Measurements from ENCODE around the gene PEAK1. TPM values are rescaled to one million over a fixed set of nuclear protein-coding genes. Genes with fewer than 3 reads are reported as not detected.

PEAK1 gene
- total RNA-seq, 1 donor from 2014 or later: 289 TPM

DNA sequence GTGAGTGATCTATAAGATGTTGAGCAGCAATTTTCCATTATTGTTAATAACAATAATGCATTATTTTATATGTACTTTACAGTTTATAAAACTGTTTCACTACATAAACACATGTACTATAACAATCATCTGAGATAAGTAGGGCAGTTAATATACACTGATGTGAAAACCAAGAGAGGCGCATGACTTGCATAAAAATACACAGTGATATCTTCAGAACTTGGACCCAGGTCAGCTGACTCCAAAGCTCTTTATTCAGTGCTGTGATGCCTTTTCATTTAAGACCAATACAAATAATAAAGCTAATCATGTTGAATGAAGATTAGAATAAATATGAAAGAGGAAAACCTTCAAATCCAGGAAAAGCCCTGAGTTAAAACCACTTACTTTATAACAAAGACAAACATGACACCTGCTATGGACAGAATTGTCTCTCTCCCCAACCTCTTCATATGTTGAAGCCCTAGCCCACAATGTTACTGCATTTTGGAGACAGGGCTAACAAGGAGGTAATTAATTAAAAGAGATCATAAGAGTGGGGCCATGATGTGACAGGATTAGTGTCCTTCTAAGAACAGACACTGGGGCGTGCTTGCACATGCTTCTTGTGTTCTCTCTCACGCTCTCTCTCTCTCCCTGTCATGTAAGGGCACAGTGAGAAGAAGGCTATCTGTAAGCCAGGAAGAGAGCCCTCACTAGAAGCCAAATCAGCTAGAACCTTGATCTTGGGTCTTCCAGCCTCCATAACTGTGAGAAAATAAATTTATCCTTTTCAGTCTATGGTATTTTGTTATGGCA lies 293.2 kb downstream of the PEAK1 start:
- Mint-ChIP-seq H3K4me3 (ENCODE audit: unreplicated experiment) (no peak overlapping the region), H3K36me3 (ENCODE audit: low read depth, unreplicated experiment) (peaks cover 22% of the 10 kb centered on the region)
- TF ChIP-seq, protein P1, sequence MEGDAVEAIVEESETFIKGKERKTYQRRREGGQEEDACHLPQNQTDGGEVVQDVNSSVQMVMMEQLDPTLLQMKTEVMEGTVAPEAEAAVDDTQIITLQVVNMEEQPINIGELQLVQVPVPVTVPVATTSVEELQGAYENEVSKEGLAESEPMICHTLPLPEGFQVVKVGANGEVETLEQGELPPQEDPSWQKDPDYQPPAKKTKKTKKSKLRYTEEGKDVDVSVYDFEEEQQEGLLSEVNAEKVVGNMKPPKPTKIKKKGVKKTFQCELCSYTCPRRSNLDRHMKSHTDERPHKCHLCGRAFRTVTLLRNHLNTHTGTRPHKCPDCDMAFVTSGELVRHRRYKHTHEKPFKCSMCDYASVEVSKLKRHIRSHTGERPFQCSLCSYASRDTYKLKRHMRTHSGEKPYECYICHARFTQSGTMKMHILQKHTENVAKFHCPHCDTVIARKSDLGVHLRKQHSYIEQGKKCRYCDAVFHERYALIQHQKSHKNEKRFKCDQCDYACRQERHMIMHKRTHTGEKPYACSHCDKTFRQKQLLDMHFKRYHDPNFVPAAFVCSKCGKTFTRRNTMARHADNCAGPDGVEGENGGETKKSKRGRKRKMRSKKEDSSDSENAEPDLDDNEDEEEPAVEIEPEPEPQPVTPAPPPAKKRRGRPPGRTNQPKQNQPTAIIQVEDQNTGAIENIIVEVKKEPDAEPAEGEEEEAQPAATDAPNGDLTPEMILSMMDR (IDR thresholded peaks at IDR 0.05; ENCODE audit: unreplicated experiment): no peak

DNA sequence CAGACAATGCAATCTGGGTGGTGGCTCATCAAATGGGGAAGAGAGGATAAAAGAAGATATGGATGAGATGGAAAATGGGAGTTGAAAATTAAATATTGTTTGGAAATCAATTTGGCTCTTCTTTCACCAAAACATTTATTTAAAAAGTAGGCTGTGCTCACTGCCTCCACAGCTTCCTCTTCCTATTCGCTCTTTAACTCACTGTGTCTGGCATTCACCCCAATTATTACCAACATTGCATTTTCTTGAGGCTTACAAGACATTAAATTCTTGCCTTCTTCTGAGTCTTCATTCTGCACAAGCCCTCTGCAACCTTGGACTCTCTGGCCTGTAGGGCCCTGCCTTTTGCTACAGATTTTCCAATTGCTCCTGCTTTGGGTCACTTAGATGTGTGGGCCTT lies 296.1 kb downstream of the PEAK1 start:
- Mint-ChIP-seq H3K4me3 (ENCODE audit: unreplicated experiment) (no peak overlapping the region), H3K9me3 (ENCODE audit: unreplicated experiment) (no peaks in the 10 kb centered on the region), H3K27me3 (ENCODE audit: unreplicated experiment) (peaks cover 1% of the 10 kb centered on the region), H3K4me1 (ENCODE audit: unreplicated experiment) (peaks cover 21% of the 10 kb centered on the region), H3K36me3 (ENCODE audit: low read depth, unreplicated experiment) (peaks cover 14% of the 10 kb centered on the region), H3K27ac (ENCODE audit: unreplicated experiment) (no peak overlapping the region)
- TF ChIP-seq, protein P1 (IDR thresholded peaks at IDR 0.05; ENCODE audit: unreplicated experiment): no peak
- no peak for DNase-seq (ENCODE audit: low spot score)

More for the DNA sequence above, 293.2 kb downstream of the PEAK1 start:
- DNase-seq (ENCODE audit: low spot score): no peak
- Mint-ChIP-seq H3K4me1 (ENCODE audit: unreplicated experiment) (peaks cover 7% of the 10 kb centered on the region), H3K9me3 (ENCODE audit: unreplicated experiment) (no peaks in the 10 kb centered on the region), H3K27ac (ENCODE audit: unreplicated experiment) (peak overlapping the region; percentile 33), H3K27me3 (ENCODE audit: unreplicated experiment) (peaks cover 1% of the 10 kb centered on the region)

DNA sequence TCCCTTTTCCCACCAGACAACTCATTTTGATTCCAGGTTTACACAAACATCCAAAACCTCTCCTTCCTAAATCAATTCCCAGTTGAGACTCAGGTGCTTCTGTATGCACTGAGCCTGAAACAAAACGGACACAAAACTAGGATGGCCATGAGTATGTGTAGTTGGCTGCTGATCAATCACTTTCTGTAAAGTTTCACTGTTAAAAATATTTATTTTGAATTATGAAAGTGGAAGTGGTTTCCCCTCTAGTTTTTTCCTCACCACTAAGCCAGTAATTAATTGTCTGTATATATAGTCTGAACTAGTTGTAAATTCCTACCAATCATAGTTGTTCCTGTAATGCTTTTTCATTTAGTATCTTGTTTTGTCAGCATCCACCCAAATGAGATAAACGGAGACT lies 297.3 kb downstream of the PEAK1 start:
- no peak for DNase-seq (ENCODE audit: low spot score)
- TF ChIP-seq, protein P1 (IDR thresholded peaks at IDR 0.05; ENCODE audit: unreplicated experiment): no peak
- H3K4me1 Mint-ChIP-seq (ENCODE audit: unreplicated experiment): peaks cover 23% of the 10 kb centered on the region
- H3K9me3 Mint-ChIP-seq (ENCODE audit: unreplicated experiment): no peaks in the 10 kb centered on the region
- peaks cover 9% of the 10 kb centered on the region for H3K36me3 Mint-ChIP-seq (ENCODE audit: low read depth, unreplicated experiment)
- peaks cover 1% of the 10 kb centered on the region for H3K27me3 Mint-ChIP-seq (ENCODE audit: unreplicated experiment)
- H3K27ac Mint-ChIP-seq (ENCODE audit: unreplicated experiment): peak overlapping the region; percentile 2
- H3K4me3 Mint-ChIP-seq (ENCODE audit: unreplicated experiment): no peak overlapping the region

DNA sequence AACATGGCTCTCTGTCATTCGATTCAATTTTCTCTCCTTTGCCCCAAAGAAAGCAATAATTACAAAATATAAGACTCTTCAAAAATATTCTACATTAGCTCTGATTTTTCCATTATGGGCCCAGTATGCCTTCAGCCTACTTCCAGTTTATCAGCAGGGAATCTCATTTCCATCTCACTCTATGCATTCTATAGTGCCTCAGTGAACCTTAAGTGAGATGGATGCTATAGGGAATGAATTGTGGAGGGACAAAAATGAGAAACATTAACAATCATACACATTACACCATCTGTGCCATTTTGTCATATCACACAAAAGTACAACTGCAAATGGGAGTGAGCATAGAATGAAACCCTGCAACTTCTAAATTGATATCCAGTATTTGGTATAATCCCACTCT lies 298.3 kb downstream of the PEAK1 start:
- no peak for DNase-seq (ENCODE audit: low spot score)
- Mint-ChIP-seq H3K36me3 (ENCODE audit: low read depth, unreplicated experiment) (peaks cover 6% of the 10 kb centered on the region), H3K4me3 (ENCODE audit: unreplicated experiment) (no peak overlapping the region), H3K27me3 (ENCODE audit: unreplicated experiment) (peaks cover 1% of the 10 kb centered on the region), H3K27ac (ENCODE audit: unreplicated experiment) (no peak overlapping the region), H3K9me3 (ENCODE audit: unreplicated experiment) (no peaks in the 10 kb centered on the region), H3K4me1 (ENCODE audit: unreplicated experiment) (peaks cover 23% of the 10 kb centered on the region)
- TF ChIP-seq, protein P1 (IDR thresholded peaks at IDR 0.05; ENCODE audit: unreplicated experiment): no peak

DNA sequence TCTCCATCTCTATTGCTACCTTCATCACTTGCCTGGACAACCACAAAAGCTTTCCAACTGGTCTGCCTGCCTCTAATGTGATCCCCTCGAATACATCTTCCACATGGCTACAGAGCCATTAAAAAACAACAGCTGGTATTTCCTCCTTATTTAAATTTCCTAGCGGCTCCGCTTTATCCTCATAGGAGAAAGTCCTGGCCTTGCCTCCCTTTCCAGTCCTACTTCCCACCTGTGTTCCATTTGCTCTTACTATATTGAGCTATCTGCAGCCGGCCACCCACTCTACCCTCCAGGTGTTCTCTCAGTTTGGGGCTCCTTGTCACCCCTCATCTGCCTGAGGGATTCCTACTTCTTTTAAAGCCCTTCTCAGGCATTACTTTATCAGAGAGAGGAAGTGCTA lies 299.3 kb downstream of the PEAK1 start:
- H3K9me3 Mint-ChIP-seq (ENCODE audit: unreplicated experiment): no peaks in the 10 kb centered on the region
- H3K4me3 Mint-ChIP-seq (ENCODE audit: unreplicated experiment): no peak overlapping the region
- H3K27me3 Mint-ChIP-seq (ENCODE audit: unreplicated experiment): peaks cover 1% of the 10 kb centered on the region
- peaks cover 23% of the 10 kb centered on the region for H3K4me1 Mint-ChIP-seq (ENCODE audit: unreplicated experiment)
- no peak for DNase-seq (ENCODE audit: low spot score)
- peaks cover 6% of the 10 kb centered on the region for H3K36me3 Mint-ChIP-seq (ENCODE audit: low read depth, unreplicated experiment)
- H3K27ac Mint-ChIP-seq (ENCODE audit: unreplicated experiment): no peak overlapping the region
- TF ChIP-seq, protein P1 (IDR thresholded peaks at IDR 0.05; ENCODE audit: unreplicated experiment): no peak
